Skin of body (tissue), 2 donors: ENCODE data around the gene INSRR. TPM values are rescaled to one million over a fixed set of nuclear protein-coding genes. Genes with fewer than 3 reads are reported as not detected.

Source experiments
- DNase-seq: peaks from one replicate; lab custom pipeline; 2025; lab: John Stamatoyannopoulos, UW
- total RNA-seq: library from RNA; depleted of rRNA; stranded (reverse); fragments of >200 nt; gene quantifications from one replicate; pipeline ENCODE4 v1.2.3, GENCODE V29; 2014

The INSRR gene
- under 0.01 TPM for total RNA-seq

- DNase-seq: no peak
Measured at GRCh38 chr1:156858959-156859522, at the start of gene INSRR. INSRR (minus strand) TSS chr1:156859117; CDS start chr1:156858621, 496 bp downstream.

- DNase-seq: no peak
Measured at GRCh38 chr1:156908541-156908940, 49.6 kb upstream of the INSRR start.

- no peak for DNase-seq
Measured at GRCh38 chr1:156906206-156906906, 47.4 kb upstream of the INSRR start.

- no peak for DNase-seq
Measured at GRCh38 chr1:156905651-156906050, 46.7 kb upstream of the INSRR start.

- no peak for DNase-seq
Measured at GRCh38 chr1:156905176-156905575, 46.3 kb upstream of the INSRR start.

GRCh38 chr1:156904187-156904959 is 45.5 kb upstream of the INSRR start:
- DNase-seq: no peak

- DNase-seq: no peak
Measured at GRCh38 chr1:156903328-156904091, 44.6 kb upstream of the INSRR start.

GRCh38 chr1:156901966-156902915 is 43.3 kb upstream of the INSRR start:
- DNase-seq: no peak

GRCh38 chr1:156901590-156901900 is 42.6 kb upstream of the INSRR start:
- no peak for DNase-seq

GRCh38 chr1:156900896-156901589 is 42.1 kb upstream of the INSRR start:
- DNase-seq: no peak

- DNase-seq: peak; percentile 36
Measured at GRCh38 chr1:156899956-156900718, 41.2 kb upstream of the INSRR start.

GRCh38 chr1:156898971-156899664 is 40.2 kb upstream of the INSRR start:
- DNase-seq: no peak

- DNase-seq: peak; percentile 65
Measured at GRCh38 chr1:156898161-156898566, 39.2 kb upstream of the INSRR start.

GRCh38 chr1:156897078-156897825 is 38.3 kb upstream of the INSRR start:
- DNase-seq: no peak

- DNase-seq: no peak
Measured at GRCh38 chr1:156896490-156897033, 37.6 kb upstream of the INSRR start.

GRCh38 chr1:156895927-156896326 is 37.0 kb upstream of the INSRR start:
- no peak for DNase-seq

- no peak for DNase-seq
Measured at GRCh38 chr1:156895455-156895812, 36.5 kb upstream of the INSRR start.
